Lower lobe of right lung (tissue), 2 donors: ENCODE results near the gene MYO1A. TPM values are rescaled to one million over a fixed set of nuclear protein-coding genes. Genes with fewer than 3 reads are reported as not detected.

Source experiments
- ATAC-seq, 2 donors: fragments of 200-7000 bp; cut with Tn5 transposase; one replicate each; pipeline ENCODE4 v1.9.1; 2020 to 2022; ENCODE audit warnings: mild to moderate bottlenecking in 2 of 2, moderate library complexity in 2 of 2
- DNase-seq: peaks from one replicate; pipeline ENCODE4 v3.0.0-alpha.2; 2020
- H3K27ac ChIP-seq: fragments of 200-600 bp; one replicate; pipeline ENCODE4 v1.8.0; 2022
- H3K27me3 ChIP-seq: fragments of 200-600 bp; one replicate; pipeline ENCODE4 v1.8.0; 2022; ENCODE audit warnings: low read depth
- H3K36me3 ChIP-seq: fragments of 200-600 bp; one replicate; pipeline ENCODE4 v1.8.0; 2022; ENCODE audit warnings: mild to moderate bottlenecking
- H3K4me1 ChIP-seq: fragments of 200-600 bp; one replicate; pipeline ENCODE4 v1.8.0; 2022
- H3K4me3 ChIP-seq: fragments of 200-600 bp; one replicate; pipeline ENCODE4 v1.8.0; 2022; ENCODE audit warnings: mild to moderate bottlenecking
- H3K9me3 ChIP-seq: fragments of 200-600 bp; one replicate; pipeline ENCODE4 v1.8.0; 2022
- CTCF ChIP-seq: fragments of 200-600 bp; IDR thresholded peaks from one replicate; pipeline ENCODE4 v1.8.0; 2022; ENCODE audit warnings: antibody characterized with exemption, mild to moderate bottlenecking
- intact Hi-C: fragments of 100-400 bp; cut with DNase I; formaldehyde crosslinking; loops from one replicate; pipeline ENCODE4 v1.11.0; 2022
- total RNA-seq: library from RNA; stranded (reverse); fragmentation: NEBNext Ultra II Directional; extraction: Animal tissue kit (Norgen Biotek cat#: 25700); gene quantifications from one replicate; pipeline ENCODE4 v1.2.1, GENCODE V29; 2021
- donor health status: DM: no; HTN: yes; CAD: no; lungs with severe emphysema.

The MYO1A gene
- total RNA-seq, 1 donor from 2014 or later: 2.9 TPM

- TF ChIP-seq CTCF: no peak
- Histone ChIP-seq H3K27ac (no peak within 1 kb of the TSS), H3K4me1 (no peaks in the 10 kb centered on the region), H3K9me3 (no peaks in the 10 kb centered on the region), H3K27me3 (peaks cover 9% of the 10 kb centered on the region), H3K4me3 (no peak within 1 kb of the TSS), H3K36me3 (no peaks in the 10 kb centered on the region)
- DNase-seq (no peak), ATAC-seq (peak in 1 of 2 donors; percentile 27)
- intact Hi-C loops: no loop called here
Observed at GRCh38 chr12:57016348-57016747, 33.6 kb downstream of the MYO1A start, which contains the start of gene TAC3. TSS of gene TAC3 (minus strand) at chr12:57016529. CDS start at chr12:57015797, 732 bp downstream.

- Histone ChIP-seq H3K4me3 (no peak overlapping the region), H3K36me3 (no peaks in the 10 kb centered on the region), H3K27me3 (peaks cover 9% of the 10 kb centered on the region), H3K27ac (no peak overlapping the region), H3K9me3 (no peaks in the 10 kb centered on the region), H3K4me1 (peaks cover 4% of the 10 kb centered on the region)
- intact Hi-C loops: no loop called here
- TF ChIP-seq CTCF: no peak
- DNase-seq: no peak
- no peak for ATAC-seq
Observed at GRCh38 chr12:57012600-57013465, 37.1 kb downstream of the MYO1A start.

GRCh38 chr12:57011438-57012424, 38.2 kb downstream of the MYO1A start:
- no peak for TF ChIP-seq CTCF

GRCh38 chr12:57010627-57011247, 39.2 kb downstream of the MYO1A start:
- DNase-seq: no peak
- no peak for TF ChIP-seq CTCF
- H3K4me1 ChIP-seq: peaks cover 10% of the 10 kb centered on the region
- no peaks in the 10 kb centered on the region for H3K27me3 ChIP-seq
- no peak overlapping the region for H3K27ac ChIP-seq
- no peak for ATAC-seq
- H3K4me3 ChIP-seq: no peak overlapping the region
- no peaks in the 10 kb centered on the region for H3K36me3 ChIP-seq
- H3K9me3 ChIP-seq: no peaks in the 10 kb centered on the region
- intact Hi-C loops: no loop called here

More at GRCh38 chr12:57011438-57012424, 38.2 kb downstream of the MYO1A start:
- Histone ChIP-seq H3K36me3 (no peaks in the 10 kb centered on the region), H3K4me1 (peaks cover 8% of the 10 kb centered on the region), H3K9me3 (no peaks in the 10 kb centered on the region), H3K27ac (no peak overlapping the region), H3K4me3 (no peak overlapping the region), H3K27me3 (peaks cover 6% of the 10 kb centered on the region)
- intact Hi-C loops: no loop called here
- ATAC-seq: no peak
- DNase-seq: no peak
